Heart right ventricle (tissue), 16 donors: Measurements from ENCODE around the gene UBE2O. TPM values are rescaled to one million over a fixed set of nuclear protein-coding genes. Genes with fewer than 3 reads are reported as not detected.

ENCODE experiments used
- ATAC-seq, 8 donors: fragments of 200-7000 bp; cut with Tn5 transposase; one replicate each; pipeline ENCODE4 v1.9.1; 2020; ENCODE audit warnings: mild to moderate bottlenecking in 8 of 8, moderate library complexity in 8 of 8, moderate number of reproducible peaks in 1 of 8
- DNase-seq, 2 donors: peaks; one replicate each; pipeline ENCODE4 v3.0.0-alpha.2; 2020
- H3K27ac ChIP-seq, 10 donors: fragments of 200-600 bp; sonication (generic) in 2 of 10; one replicate each; pipeline versions ENCODE4 v1.5.0 to v1.8.0; 2020 to 2022; ENCODE audit warnings: mild to moderate bottlenecking in 3 of 10
- H3K27me3 ChIP-seq, 7 donors: fragments of 200-600 bp; one replicate each; pipeline ENCODE4 v1.8.0; 2021 to 2022; ENCODE audit warnings: mild to moderate bottlenecking in 2 of 7
- H3K36me3 ChIP-seq, 9 donors: fragments of 200-600 bp; sonication (generic) in 1 of 9; one replicate each; pipeline versions ENCODE4 v1.5.0 to v1.8.0; 2020 to 2022; ENCODE audit warnings: mild to moderate bottlenecking in 2 of 9
- H3K4me1 ChIP-seq, 9 donors: fragments of 200-600 bp; sonication (generic) in 1 of 9; one replicate each; pipeline versions ENCODE4 v1.5.0 to v1.8.0; 2020 to 2022; ENCODE audit warnings: mild to moderate bottlenecking in 4 of 9
- H3K4me3 ChIP-seq, 10 donors: fragments of 200-600 bp; sonication (generic) in 2 of 10; one replicate each; pipeline versions ENCODE4 v1.5.0 to v1.8.0; 2020 to 2022; ENCODE audit warnings: mild to moderate bottlenecking in 7 of 10, moderate library complexity in 2 of 10
- H3K9me3 ChIP-seq, 11 donors: fragments of 200-600 bp in 10 of 11; sonication (generic) in 2 of 11; one replicate each; pipeline versions ENCODE4 v1.5.0 to v1.8.0; 2013 to 2022; ENCODE audit warnings: mild to moderate bottlenecking in 2 of 11, control low read depth in 1 of 11, moderate library complexity in 1 of 11
- CTCF ChIP-seq, 9 donors: fragments of 200-600 bp; sonication (generic) in 2 of 9; IDR thresholded peaks; one replicate each; pipeline versions ENCODE4 v1.5.0 to v1.8.0; 2021 to 2022; ENCODE audit warnings: antibody characterized with exemption in 9 of 9, mild to moderate bottlenecking in 5 of 9, moderate library complexity in 1 of 9
- WGBS, 2 donors: extraction: QIAGEN DNeasy Blood & Tissue Kit; methylation state at CpG; one replicate each; pipeline ENCODE4 v1.1.7; 2013; ENCODE audit warnings: inconsistent platforms in 1 of 2; 5-methylcytosine and 5-hydroxymethylcytosine counted together
- intact Hi-C, 10 donors: fragments of 100-400 bp; cut with DNase I; formaldehyde crosslinking; loops; one replicate each; pipeline versions ENCODE4 v1.11.1 to v1.14.2; 2022
- polyA plus RNA-seq, 2 donors: library from polyadenylated mRNA; stranded (reverse); fragments of 200-250 nt; gene quantifications; one replicate each; pipeline ENCODE4 v1.2.3, GENCODE V29; 2013
- total RNA-seq, 10 donors: library from RNA; stranded (reverse); fragmentation: NEBNext Ultra II Directional in 3 of 10; extraction: Animal tissue kit (Norgen Biotek cat#: 25700) in 3 of 10; gene quantifications; one replicate each; pipeline versions ENCODE4 v1.2.1 to v1.2.4, GENCODE V29; 2021 to 2023
- donor health status: Arrhythmogenic right ventricular cardiomyopathy.
- donor health status: ischemic (EF 13 %, LVEDD 7.1; RV severe dilation, severe dysfunction).
- donor health status: healthy with polysubstance abuse.
- donor health status: DM: no; HTN: yes; CAD: no.
- donor health status: DM: no; HTN: no; CAD: no.
- donor health status: ischemic (EF 25% LVEDD 6.9; RV normal size, moderate dysfunction).
- donor health status: ischemic (EF 25% LVEDD 5.7; RV mildly dilated, moderate dysfunction).
- donor health status: healthy.
- donor health status: DM: yes; HTN: yes; CAD: no.
- donor health status: Ischemic cardiomyopathy.
- donor health status: ischemic (EF 35%, LVEDD 5.7; RV mildly dilated, moderate dysfunction).
- donor health status: nonischemic (EF 11% LVEDD 7.7; RV severe dilation, severe dysfunction).
- donor health status: DM: yes; HTN: yes; CAD: no.
- donor health status: PGD.
- donor health status: ischemic (EF 29% LVEDD 5.4; RV normal size, mild dysfunction).
- donor health status: nonischemic (EF 23%, LVEDD 6.1; RV moderate dilation, normal function).

UBE2O gene
- total and polyA plus RNA-seq, 12 donors: 9.1 to 39.0 (median 34.3) TPM

GRCh38 chr17:76500747-76501017 lies 47.7 kb upstream of the UBE2O start:
- intact Hi-C loops: loop anchor here in 6 of 10 donors (5.0 to 10.0 kb wide), 4 partner anchors 88 to 196 kb away; partner anchors contain the start of gene QRICH2 (in 3 of the 6)
- Histone ChIP-seq H3K9me3 (no peaks in the 10 kb centered on the region), H3K27ac (peak overlapping the region; percentile 83 to 97 (median 92)), H3K4me3 (peak overlapping the region; percentile 35 to 85 (median 78)), H3K27me3 (no peaks in the 10 kb centered on the region), H3K36me3 (no peaks in the 10 kb centered on the region), H3K4me1 (peaks cover 20 to 68% (median 51%) of the 10 kb centered on the region in 9 donors)
- peak in 2 of 8 donors; percentile 0 to 1 for ATAC-seq
- TF ChIP-seq CTCF (IDR thresholded peaks at IDR 0.05): no peak
- no peak for DNase-seq
- WGBS, 2 donors: 29 to 34% methylated on average over 10 of the region's 10 CpGs

- WGBS, 2 donors: 70 to 81% methylated on average over 17 of the region's 17 CpGs
- Histone ChIP-seq H3K4me3 (peak overlapping the region; percentile 35 to 85 (median 78)), H3K36me3 (no peaks in the 10 kb centered on the region), H3K4me1 (peaks cover 20 to 72% (median 51%) of the 10 kb centered on the region in 9 donors), H3K9me3 (no peaks in the 10 kb centered on the region), H3K27ac (peak overlapping the region; percentile 83 to 97 (median 92)), H3K27me3 (no peaks in the 10 kb centered on the region)
- DNase-seq: no peak
- no peak for TF ChIP-seq CTCF (IDR thresholded peaks at IDR 0.05)
- no peak for ATAC-seq
- intact Hi-C loops: loop anchor here in 6 of 10 donors (5.0 to 10.0 kb wide), 4 partner anchors 88 to 195 kb away; partner anchors contain the start of gene QRICH2 (in 3 of the 6)
Measured at GRCh38 chr17:76500074-76500746, 47.3 kb upstream of the UBE2O start.

- Histone ChIP-seq H3K4me1 (peaks cover 20 to 79% (median 51%) of the 10 kb centered on the region in 9 donors), H3K36me3 (no peaks in the 10 kb centered on the region), H3K4me3 (peak overlapping the region in 7 of 10 donors; percentile 62 to 85 (median 77)), H3K9me3 (no peaks in the 10 kb centered on the region), H3K27me3 (no peaks in the 10 kb centered on the region), H3K27ac (peak overlapping the region; percentile 6 to 97 (median 94))
- WGBS, 2 donors: 73 to 85% methylated on average over 5 of the region's 5 CpGs
- no peak for TF ChIP-seq CTCF (IDR thresholded peaks at IDR 0.05)
- ATAC-seq (no peak), DNase-seq (no peak)
- intact Hi-C loops: loop anchor here in 1 of 10 donors (2.0 kb wide), 1 partner anchor 14 kb away; no protein-coding TSS in a partner anchor
Measured at GRCh38 chr17:76499267-76499667, 46.3 kb upstream of the UBE2O start.

- intact Hi-C loops: loop anchor here in 1 of 10 donors (2.0 kb wide), 1 partner anchor 14 kb away; no protein-coding TSS in a partner anchor
- 56 to 59% methylated on average over 4 of the region's 4 CpGs for WGBS, 2 donors
- Histone ChIP-seq H3K27me3 (no peaks in the 10 kb centered on the region), H3K36me3 (no peaks in the 10 kb centered on the region), H3K4me1 (peaks cover 20 to 82% (median 53%) of the 10 kb centered on the region in 9 donors), H3K27ac (peak overlapping the region; percentile 6 to 97 (median 94)), H3K4me3 (peak overlapping the region in 3 of 10 donors; percentile 62 to 80 (median 80)), H3K9me3 (no peaks in the 10 kb centered on the region)
- ATAC-seq: no peak
- DNase-seq: no peak
- TF ChIP-seq CTCF (IDR thresholded peaks at IDR 0.05): no peak
Measured at GRCh38 chr17:76498876-76499251, 45.9 kb upstream of the UBE2O start.
